Measurements from ENCODE around the gene RASAL3. TPM values are rescaled to one million over a fixed set of nuclear protein-coding genes. Genes with fewer than 3 reads are reported as not detected.

The RASAL3 gene
- total and polyA plus RNA-seq, 2 of the 8 experiments (the other 6 are each of a cell fraction or from before 2014, with no cell fraction given), result 0.19 to 0.63 TPM

- CTCF ChIA-PET (ENCODE audit: partially characterized antibody), result interaction anchor here (0.9 to 5.1 kb wide), 6 partner anchors 7 to 133 kb away, joined by 3 to 48 read pairs (median 23); no protein-coding TSS in a partner anchor
- 96% methylated on average over 17 of the region's 22 CpGs; no CpG with 5 or more reads in 1 of the 2 experiments for WGBS, 2 experiments (ENCODE audit: extremely low coverage in 1 of 2, insufficient coverage in 1 of 2, insufficient read length in 1 of 2, insufficient replicate concordance in 2 of 2, low coverage in 1 of 2, low lambda C conversion rate in 2 of 2, missing lambda C conversion rate in 1 of 2)
- no peak overlapping the region for H3K4me2 ChIP-seq (ENCODE audit: insufficient read depth in 1 of 2, low read depth in 2 of 2, low read length in 2 of 2)
Measured at GRCh38 chr19:15422296-15423075, 41.9 kb downstream of the RASAL3 start.

More at GRCh38 chr19:15422296-15423075, 41.9 kb downstream of the RASAL3 start:
- Histone ChIP-seq H4K5ac (ENCODE audit: insufficient read length, low read depth, low read length) (no peak overlapping the region), H3K36me3 (ENCODE audit: control insufficient read depth in 2 of 4, insufficient read depth in 4 of 4, low read length in 3 of 4) (peaks cover 2 to 44% (median 21%) of the 10 kb centered on the region in 4 experiments; a peak in 6 of 8 replicates), H4K20me1 (replicated peaks in 1 of 2; ENCODE audit: control insufficient read depth in 1 of 2, insufficient read depth in 2 of 2, low read length in 2 of 2) (peaks cover 2 to 11% of the 10 kb centered on the region in 2 experiments), H3K27me3 (replicated peaks in 1 of 4; ENCODE audit: control insufficient read depth in 3 of 4, extremely low read depth in 1 of 4, insufficient read depth in 3 of 4, low read length in 3 of 4) (no peaks in the 10 kb centered on the region), H3K4me3 (ENCODE audit: extremely low read depth in 1 of 4, insufficient read depth in 2 of 4, low read depth in 3 of 4, low read length in 4 of 4) (no peak overlapping the region), H3K79me2 (ENCODE audit: control insufficient read depth in 1 of 2, insufficient read depth in 2 of 2, low read length in 2 of 2) (peaks cover 8 to 13% of the 10 kb centered on the region in 2 experiments), H3K14ac (ENCODE audit: insufficient read length) (no peak overlapping the region), H2BK20ac (ENCODE audit: low read length) (no peak overlapping the region), H3K56ac (replicated peaks; ENCODE audit: insufficient read length, low read depth, low read length) (no peak overlapping the region), H3K4me1 (replicated peaks in 1 of 4; ENCODE audit: control insufficient read depth in 3 of 4, insufficient read depth in 4 of 4, low read length in 3 of 4) (peaks cover 0 to 3% (median 2%) of the 10 kb centered on the region in 4 experiments; a peak in 5 of 7 replicates), H2AFZ (ENCODE audit: low read length) (no peak overlapping the region), H2BK15ac (ENCODE audit: low read length) (no peak overlapping the region), H3K23ac (ENCODE audit: insufficient read length) (no peak overlapping the region), H4K91ac (replicated peaks; ENCODE audit: insufficient read length, low read length) (no peak overlapping the region), H2BK120ac (replicated peaks; ENCODE audit: low read depth, low read length) (no peak overlapping the region), H2BK5ac (ENCODE audit: low read depth, low read length) (no peak overlapping the region), H2BK12ac (ENCODE audit: low read depth, low read length) (no peak overlapping the region), H3K9me3 (ENCODE audit: insufficient read depth in 2 of 2, low read depth in 1 of 2, low read length in 1 of 2) (peaks cover 3 to 4% of the 10 kb centered on the region in 2 experiments; a peak in 1 of 4 replicates), H4K8ac (ENCODE audit: extremely low read depth, insufficient read depth, low read length) (0 out of 2 replicates have a peak overlapping the region, but pooled peaks have one; percentile 59), H2AK5ac (ENCODE audit: low read depth, low read length) (no peak overlapping the region), H3K18ac (ENCODE audit: extremely low read depth, low read length) (no peak overlapping the region), H3K23me2 (ENCODE audit: low read depth, low read length) (peaks cover 4% of the 10 kb centered on the region; the same call in 1 of the 2 replicates), H3K27ac (ENCODE audit: low read depth, low read length) (no peak overlapping the region), H3K79me1 (ENCODE audit: low read depth, low read length) (peaks cover 1% of the 10 kb centered on the region; the same call in 1 of the 2 replicates), H3K4ac (replicated peaks; ENCODE audit: insufficient read length, low read depth, low read length) (no peak overlapping the region), H3K9ac (replicated peaks in 1 of 4; ENCODE audit: extremely low read depth in 1 of 4, low read depth in 3 of 4, low read length in 3 of 4) (no peak overlapping the region)
- no peak for DNase-seq (ENCODE audit: low read depth in 1 of 2, low spot score in 2 of 2)
- FAIRE-seq, result no peak
- POLR2A ChIA-PET (ENCODE audit: partially characterized antibody), result interaction anchor here (6.0 to 6.1 kb wide), 2 partner anchors 7 to 12 kb away, joined by 58 to 71 read pairs; no protein-coding TSS in a partner anchor
- TF ChIP-seq CTCF (IDR thresholded peaks at IDR 0.05; ENCODE audit: control extremely low read depth in 1 of 3, insufficient read depth in 1 of 3, low read depth in 1 of 3, low read length in 3 of 3) (peak in 1 of 3 experiments; percentile 11; a peak in 1 of 4 replicates), CTBP2 (IDR thresholded peaks at IDR 0.05; ENCODE audit: borderline replicate concordance, insufficient read depth, insufficient read length, low read length) (no peak), ZNF274 (IDR thresholded peaks at IDR 0.05; ENCODE audit: borderline replicate concordance, extremely low read depth, low read length) (no peak), ASH2L (IDR thresholded peaks at IDR 0.05; ENCODE audit: low read length) (no peak), TAF1 (IDR thresholded peaks at IDR 0.05; ENCODE audit: low read depth, low read length) (no peak), GTF2F1 (IDR thresholded peaks at IDR 0.05; ENCODE audit: borderline replicate concordance, low read depth, low read length) (no peak), KDM5A (IDR thresholded peaks at IDR 0.05; ENCODE audit: low read length) (no peak), RNF2 (IDR thresholded peaks at IDR 0.05; ENCODE audit: borderline replicate concordance, low read depth, low read length, missing control alignments, poor library complexity, severe bottlenecking) (no peak)

Measured in H1 (cell line).